Panc1 (cell line): ENCODE results near the gene IFI30. TPM values are rescaled to one million over a fixed set of nuclear protein-coding genes. Genes with fewer than 3 reads are reported as not detected.

Experiments used
- ATAC-seq: fragments of 200-7000 bp; cut with Tn5 transposase; 2 replicates; pipeline ENCODE4 v1.9.1; 2020; ENCODE audit warnings: mild to moderate bottlenecking, moderate library complexity
- BruUV-seq: library from RNA; stranded (reverse); fragments of 400-500 nt; replicated peaks from 2 replicates; lab custom pipeline; 2021; lab: Mats Ljungman, UMichigan
- CTCF ChIA-PET: fragments of 300-600 bp; sonication (Branson Sonifier 250); formaldehyde crosslinking; loops from one replicate; lab custom pipeline; 2022; ENCODE audit warnings: antibody characterized with exemption; lab: Charles Lee
- POLR2A ChIA-PET: fragments of 300-600 bp; sonication (Branson Sonifier 250); formaldehyde crosslinking; loops from one replicate; lab custom pipeline; 2022; ENCODE audit warnings: antibody characterized with exemption; lab: Charles Lee
- DNase-seq: peaks from one replicate; pipeline ENCODE4 v3.0.0-alpha.2; 2010; ENCODE audit warnings: low read depth, low spot score
- H3K27ac ChIP-seq: 2 replicates; pipeline ENCODE4 v1.5.1; 2011; ENCODE audit warnings: mild to moderate bottlenecking, low read length, inconsistent platforms
- H3K27me3 ChIP-seq: fragments of 200-500 bp; sonication (Bioruptor generic); 2 replicates; pipeline ENCODE4 v1.6.0; 2014; ENCODE audit warnings: low read length, inconsistent platforms; ENCODE audit not compliant: control insufficient read depth, insufficient read depth
- H3K36me3 ChIP-seq: fragments of 200-500 bp; sonication (Bioruptor generic); 2 replicates; pipeline ENCODE4 v1.5.1; 2014; ENCODE audit warnings: inconsistent platforms, mild to moderate bottlenecking, low read length, moderate library complexity; ENCODE audit not compliant: control insufficient read depth, insufficient read depth
- H3K4me1 ChIP-seq: 2 replicates; pipeline ENCODE4 v1.5.1; 2011; ENCODE audit warnings: inconsistent platforms, mild to moderate bottlenecking, low read length, moderate library complexity; ENCODE audit not compliant: control insufficient read depth, insufficient read depth
- H3K4me3 ChIP-seq, 2 experiments: 2 replicates each; pipeline ENCODE4 v1.5.1; 2011 to 2012; ENCODE audit warnings: low read depth in 2 of 2, low read length in 2 of 2, mild to moderate bottlenecking in 2 of 2, inconsistent platforms in 1 of 2, moderate library complexity in 1 of 2
- H3K9me3 ChIP-seq: fragments of 200-500 bp; sonication (Bioruptor generic); 2 replicates; pipeline ENCODE4 v1.5.1; 2014; ENCODE audit warnings: low read depth, mild to moderate bottlenecking, inconsistent platforms, low read length, moderate library complexity; ENCODE audit not compliant: control insufficient read depth, insufficient read depth
- CTCF ChIP-seq: fragments of 450-650 bp; IDR thresholded peaks from 2 replicates; pipeline ENCODE4 v1.5.1; 2017; ENCODE audit warnings: mild to moderate bottlenecking
- POLR2AphosphoS5 ChIP-seq: IDR thresholded peaks from 2 replicates; pipeline ENCODE4 v1.6.1; 2012; ENCODE audit warnings: mild to moderate bottlenecking, low read depth, low read length, moderate library complexity
- SIN3A ChIP-seq: IDR thresholded peaks from 2 replicates; pipeline ENCODE4 v1.6.1; 2012; ENCODE audit warnings: low read depth, mild to moderate bottlenecking, low read length, moderate library complexity, borderline replicate concordance; ENCODE audit not compliant: insufficient read depth
- TCF7L2 ChIP-seq: IDR thresholded peaks from 2 replicates; pipeline ENCODE4 v1.6.1; 2011; ENCODE audit warnings: mild to moderate bottlenecking, low read depth, low read length, inconsistent platforms
- in situ Hi-C: cut with HindIII; loops from 2 replicates; pipeline ENCODE4 v1.10.0; 2016; ENCODE audit warnings: low sequenced_read_pairs, low pct_unique_long_range_greater_than_20kb
- intact Hi-C: fragments of 100-400 bp; cut with micrococcal nuclease; formaldehyde crosslinking; loops from one replicate; pipeline ENCODE4 v1.10.0; 2022; ENCODE audit not compliant: unreplicated experiment
- total RNA-seq: library from RNA; stranded (reverse); gene quantifications from one replicate; pipeline ENCODE4 v1.2.1, GENCODE V29; 2021; ENCODE audit not compliant: unreplicated experiment
- TF ChIP-seq, protein P1 (sequence below), 2 experiments: IDR thresholded peaks; 2 replicates each; pipeline ENCODE4 v1.6.1; 2011 to 2012; ENCODE audit warnings: low read depth in 2 of 2, control low read depth in 1 of 2, low read length in 1 of 2, mild to moderate bottlenecking in 1 of 2, moderate library complexity in 1 of 2; ENCODE audit not compliant: insufficient read depth in 1 of 2

IFI30 gene
- total RNA-seq, 1 experiment from 2014 or later: 39.7 TPM

DNA sequence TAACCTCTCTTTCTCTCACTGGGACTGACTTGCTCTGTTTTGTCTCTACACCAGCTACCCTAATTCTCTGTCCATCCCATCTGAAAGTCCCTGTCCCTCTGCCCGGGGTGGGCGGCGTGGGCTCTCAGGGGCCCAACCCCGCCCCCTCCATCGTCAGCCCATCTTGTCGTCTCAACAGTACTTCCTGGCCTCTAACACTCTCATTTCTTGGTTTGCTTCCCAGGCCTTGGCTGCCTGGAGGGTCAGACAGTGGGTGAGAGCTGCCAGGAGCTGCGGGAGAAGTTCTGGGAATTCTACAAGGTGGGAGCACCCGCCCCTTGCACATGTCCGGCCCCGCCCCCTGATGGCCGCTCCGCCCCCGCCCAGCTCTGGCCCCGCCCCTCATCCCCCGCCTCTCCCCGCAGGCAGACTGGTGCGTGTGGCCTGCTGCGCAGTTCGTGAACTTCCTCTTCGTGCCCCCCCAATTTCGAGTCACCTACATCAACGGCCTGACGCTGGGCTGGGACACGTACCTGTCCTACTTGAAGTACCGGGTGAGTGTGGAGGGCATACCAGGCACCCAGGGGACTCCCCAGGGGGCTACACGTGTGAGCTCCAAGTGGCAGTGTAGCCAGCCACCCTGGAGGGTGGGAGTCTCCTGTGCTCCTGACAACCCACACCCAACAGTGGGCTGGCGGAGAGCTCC, 21.1 kb downstream of the IFI30 start:
- TF ChIP-seq POLR2AphosphoS5: no peak
- TF ChIP-seq CTCF: no peak
- TF ChIP-seq, protein P1, sequence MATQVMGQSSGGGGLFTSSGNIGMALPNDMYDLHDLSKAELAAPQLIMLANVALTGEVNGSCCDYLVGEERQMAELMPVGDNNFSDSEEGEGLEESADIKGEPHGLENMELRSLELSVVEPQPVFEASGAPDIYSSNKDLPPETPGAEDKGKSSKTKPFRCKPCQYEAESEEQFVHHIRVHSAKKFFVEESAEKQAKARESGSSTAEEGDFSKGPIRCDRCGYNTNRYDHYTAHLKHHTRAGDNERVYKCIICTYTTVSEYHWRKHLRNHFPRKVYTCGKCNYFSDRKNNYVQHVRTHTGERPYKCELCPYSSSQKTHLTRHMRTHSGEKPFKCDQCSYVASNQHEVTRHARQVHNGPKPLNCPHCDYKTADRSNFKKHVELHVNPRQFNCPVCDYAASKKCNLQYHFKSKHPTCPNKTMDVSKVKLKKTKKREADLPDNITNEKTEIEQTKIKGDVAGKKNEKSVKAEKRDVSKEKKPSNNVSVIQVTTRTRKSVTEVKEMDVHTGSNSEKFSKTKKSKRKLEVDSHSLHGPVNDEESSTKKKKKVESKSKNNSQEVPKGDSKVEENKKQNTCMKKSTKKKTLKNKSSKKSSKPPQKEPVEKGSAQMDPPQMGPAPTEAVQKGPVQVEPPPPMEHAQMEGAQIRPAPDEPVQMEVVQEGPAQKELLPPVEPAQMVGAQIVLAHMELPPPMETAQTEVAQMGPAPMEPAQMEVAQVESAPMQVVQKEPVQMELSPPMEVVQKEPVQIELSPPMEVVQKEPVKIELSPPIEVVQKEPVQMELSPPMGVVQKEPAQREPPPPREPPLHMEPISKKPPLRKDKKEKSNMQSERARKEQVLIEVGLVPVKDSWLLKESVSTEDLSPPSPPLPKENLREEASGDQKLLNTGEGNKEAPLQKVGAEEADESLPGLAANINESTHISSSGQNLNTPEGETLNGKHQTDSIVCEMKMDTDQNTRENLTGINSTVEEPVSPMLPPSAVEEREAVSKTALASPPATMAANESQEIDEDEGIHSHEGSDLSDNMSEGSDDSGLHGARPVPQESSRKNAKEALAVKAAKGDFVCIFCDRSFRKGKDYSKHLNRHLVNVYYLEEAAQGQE (IDR thresholded peaks at IDR 0.05; ENCODE audit: insufficient read depth in 1 of 2, low read depth in 2 of 2, low read length in 1 of 2): no peak
- TF ChIP-seq TCF7L2: no peak
- no peak for TF ChIP-seq SIN3A
- CTCF ChIA-PET: no interaction called here
- in situ Hi-C loops (no loop called here), intact Hi-C loops (no loop called here)
- H3K27me3 ChIP-seq: no peaks in the 10 kb centered on the region
- DNase-seq (no peak), ATAC-seq (no peak)
- H3K9me3 ChIP-seq: no peaks in the 10 kb centered on the region
- POLR2A ChIA-PET: no interaction called here
- no TSS peak for BruUV-seq
- H3K4me3 ChIP-seq: peak overlapping the region; percentile 66 to 73
- H3K36me3 ChIP-seq: no peaks in the 10 kb centered on the region; the same call in 1 of the 2 replicates
- peaks cover 7% of the 10 kb centered on the region for H3K4me1 ChIP-seq
- H3K27ac ChIP-seq: no peak overlapping the region

GRCh38 chr19:18196511-18196845, 22.9 kb downstream of the IFI30 start:
- Histone ChIP-seq H3K4me1 (peaks cover 7% of the 10 kb centered on the region), H3K27me3 (no peaks in the 10 kb centered on the region), H3K36me3 (no peaks in the 10 kb centered on the region; the same call in 1 of the 2 replicates), H3K27ac (no peak overlapping the region), H3K4me3 (no peak overlapping the region), H3K9me3 (no peaks in the 10 kb centered on the region)
- ChIA-PET CTCF (no interaction called here), POLR2A (no interaction called here)
- intact Hi-C loops: no loop called here
- DNase-seq (no peak), ATAC-seq (no peak)
- in situ Hi-C loops: no loop called here
- BruUV-seq: no TSS peak
- TF ChIP-seq SIN3A (no peak), POLR2AphosphoS5 (no peak), TCF7L2 (no peak), CTCF (no peak)
- TF ChIP-seq, protein P1 (IDR thresholded peaks at IDR 0.05; ENCODE audit: insufficient read depth in 1 of 2, low read depth in 2 of 2, low read length in 1 of 2): no peak
